Tibial nerve (tissue), 4 donors: ENCODE results near the gene VASH1. TPM values are rescaled to one million over a fixed set of nuclear protein-coding genes. Genes with fewer than 3 reads are reported as not detected.

ENCODE experiments used
- DNase-seq, 2 donors: peaks; one replicate each; pipeline ENCODE4 v3.0.0-alpha.2; 2019; ENCODE audit warnings: low spot score in 2 of 2
- H3K27ac ChIP-seq, 4 donors: fragments of 200-600 bp; sonication (generic) in 3 of 4; one replicate each; pipeline ENCODE4 v1.5.1; 2017 to 2019; ENCODE audit warnings: mild to moderate bottlenecking in 1 of 4
- H3K27me3 ChIP-seq, 2 donors: fragments of 200-600 bp; sonication (generic) in 1 of 2; one replicate each; pipeline versions ENCODE4 v1.5.1 to v1.6.0; 2017 to 2019
- H3K36me3 ChIP-seq, 3 donors: fragments of 200-600 bp; sonication (generic); one replicate each; pipeline ENCODE4 v1.5.1; 2018 to 2019
- H3K4me1 ChIP-seq, 4 donors: fragments of 200-600 bp; sonication (generic) in 3 of 4; one replicate each; pipeline ENCODE4 v1.5.1; 2017 to 2019
- H3K4me3 ChIP-seq, 4 donors: fragments of 200-600 bp; sonication (generic) in 3 of 4; one replicate each; pipeline ENCODE4 v1.5.1; 2017 to 2019; ENCODE audit warnings: mild to moderate bottlenecking in 1 of 4, moderate library complexity in 1 of 4
- H3K9me3 ChIP-seq, 4 donors: fragments of 200-600 bp; sonication (generic) in 3 of 4; one replicate each; pipeline ENCODE4 v1.5.1; 2017 to 2019
- EP300 ChIP-seq, 2 donors: sonication (generic); formaldehyde crosslinking; IDR thresholded peaks; one replicate each; pipeline ENCODE4 v1.6.1; 2017; ENCODE audit warnings: antibody characterized with exemption in 2 of 2, mild to moderate bottlenecking in 1 of 2
- POLR2A ChIP-seq, 2 donors: fragments of 450-650 bp; IDR thresholded peaks; one replicate each; pipeline ENCODE4 v1.6.1; 2017; ENCODE audit warnings: antibody characterized with exemption in 2 of 2, mild to moderate bottlenecking in 2 of 2, moderate library complexity in 2 of 2
- WGBS, 2 donors: methylation state at CpG; one replicate each; pipeline ENCODE4 v1.1.5; 2018; 5-methylcytosine and 5-hydroxymethylcytosine counted together
- total RNA-seq, 4 donors: library from RNA; depleted of rRNA; stranded (reverse); fragments of >200 nt; gene quantifications; one replicate each; pipeline ENCODE4 v1.1.0, GENCODE V29; 2016
- TF ChIP-seq, protein P1 (sequence below), 5 experiments: fragments of 200-600 bp in 3 of 5; fragments of 450-650 bp in 2 of 5; sonication (generic) in 3 of 5; IDR thresholded peaks; one replicate each; pipeline ENCODE4 v1.5.1; 2016 to 2019; ENCODE audit warnings: antibody characterized with exemption in 5 of 5, mild to moderate bottlenecking in 3 of 5, moderate library complexity in 2 of 5

The VASH1 gene
- total RNA-seq, 4 donors from 2014 or later, result 13.8 to 24.7 (median 18.6) TPM

DNA sequence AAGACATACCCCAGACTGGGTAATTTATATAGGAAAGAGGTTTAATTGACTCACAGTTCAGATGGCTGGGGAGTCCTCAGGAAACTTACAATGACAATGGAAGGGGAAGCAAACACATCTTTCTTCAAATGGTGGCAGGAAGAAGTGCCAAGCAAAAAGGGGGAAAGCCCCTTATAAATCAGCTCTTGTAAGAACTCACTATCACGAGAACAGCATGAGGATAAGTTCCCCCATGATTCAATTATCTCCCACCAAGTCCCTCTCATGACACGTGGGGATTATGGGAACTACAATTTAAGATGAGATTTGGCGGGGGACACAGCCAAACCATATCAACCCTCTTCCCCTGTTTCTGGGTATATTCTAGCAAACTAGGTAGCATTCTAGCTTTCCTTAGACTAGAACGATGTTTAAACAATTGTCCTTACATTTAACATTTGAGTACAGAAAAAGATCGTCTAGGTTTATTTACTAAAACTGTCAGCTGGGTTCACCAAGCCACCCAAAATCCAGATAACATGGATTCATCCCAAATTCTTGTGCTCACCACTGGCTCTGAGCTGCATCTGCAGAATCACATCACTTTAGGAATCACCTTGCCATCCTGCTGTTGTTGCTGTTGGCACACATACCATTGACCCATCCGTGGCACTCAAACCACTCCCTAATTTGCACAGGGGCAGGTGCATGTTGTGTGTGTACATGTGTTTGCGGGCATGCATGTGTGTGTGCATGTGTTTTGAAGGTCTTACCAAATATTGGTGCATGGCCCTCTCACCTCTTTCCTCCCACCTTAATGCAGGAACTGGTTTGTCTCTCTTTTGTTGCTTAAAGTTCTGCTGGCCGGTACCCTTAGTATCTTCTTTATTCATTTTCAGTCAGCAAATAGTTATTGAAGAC lies 36.4 kb upstream of the VASH1 start:
- Histone ChIP-seq H3K9me3 (no peaks in the 10 kb centered on the region), H3K4me3 (no peak overlapping the region), H3K27ac (no peak overlapping the region), H3K27me3 (no peaks in the 10 kb centered on the region), H3K4me1 (peaks cover 0 to 8% (median 0%) of the 10 kb centered on the region in 4 donors), H3K36me3 (no peaks in the 10 kb centered on the region)
- TF ChIP-seq EP300 (IDR thresholded peaks at IDR 0.05), result no peak
- TF ChIP-seq POLR2A (IDR thresholded peaks at IDR 0.05), result no peak
- TF ChIP-seq, protein P1, sequence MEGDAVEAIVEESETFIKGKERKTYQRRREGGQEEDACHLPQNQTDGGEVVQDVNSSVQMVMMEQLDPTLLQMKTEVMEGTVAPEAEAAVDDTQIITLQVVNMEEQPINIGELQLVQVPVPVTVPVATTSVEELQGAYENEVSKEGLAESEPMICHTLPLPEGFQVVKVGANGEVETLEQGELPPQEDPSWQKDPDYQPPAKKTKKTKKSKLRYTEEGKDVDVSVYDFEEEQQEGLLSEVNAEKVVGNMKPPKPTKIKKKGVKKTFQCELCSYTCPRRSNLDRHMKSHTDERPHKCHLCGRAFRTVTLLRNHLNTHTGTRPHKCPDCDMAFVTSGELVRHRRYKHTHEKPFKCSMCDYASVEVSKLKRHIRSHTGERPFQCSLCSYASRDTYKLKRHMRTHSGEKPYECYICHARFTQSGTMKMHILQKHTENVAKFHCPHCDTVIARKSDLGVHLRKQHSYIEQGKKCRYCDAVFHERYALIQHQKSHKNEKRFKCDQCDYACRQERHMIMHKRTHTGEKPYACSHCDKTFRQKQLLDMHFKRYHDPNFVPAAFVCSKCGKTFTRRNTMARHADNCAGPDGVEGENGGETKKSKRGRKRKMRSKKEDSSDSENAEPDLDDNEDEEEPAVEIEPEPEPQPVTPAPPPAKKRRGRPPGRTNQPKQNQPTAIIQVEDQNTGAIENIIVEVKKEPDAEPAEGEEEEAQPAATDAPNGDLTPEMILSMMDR (IDR thresholded peaks at IDR 0.05), result no peak
- WGBS, 2 donors, result 72 to 74% methylated on average over 8 of the region's 8 CpGs
- DNase-seq, result no peak

DNA sequence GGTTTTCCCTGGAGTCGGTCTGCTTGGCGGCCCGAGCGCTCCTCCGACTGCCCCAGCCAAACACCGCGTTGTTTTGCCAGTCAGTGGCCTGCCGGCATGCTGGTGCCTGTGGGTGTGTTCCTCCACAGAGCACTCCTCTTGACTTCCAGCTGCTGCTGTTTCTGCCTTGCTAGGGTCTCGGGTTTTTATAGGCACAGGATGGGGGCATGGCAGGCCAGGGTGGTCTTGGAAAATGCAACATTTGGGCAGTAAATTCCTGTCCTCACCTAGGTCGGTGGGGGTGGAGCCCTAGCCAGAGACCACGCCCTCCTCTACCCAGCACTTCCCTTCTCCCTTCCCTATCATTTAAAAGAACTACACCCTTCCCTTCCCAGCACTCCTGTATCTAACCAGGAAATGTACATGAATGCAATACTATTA lies 34.7 kb upstream of the VASH1 start:
- Histone ChIP-seq H3K27me3 (no peaks in the 10 kb centered on the region), H3K4me3 (no peak overlapping the region), H3K27ac (no peak overlapping the region), H3K4me1 (no peaks in the 10 kb centered on the region), H3K9me3 (no peaks in the 10 kb centered on the region), H3K36me3 (no peaks in the 10 kb centered on the region)
- TF ChIP-seq POLR2A (IDR thresholded peaks at IDR 0.05) (no peak), EP300 (IDR thresholded peaks at IDR 0.05) (no peak)
- TF ChIP-seq, protein P1 (IDR thresholded peaks at IDR 0.05), result no peak
- 51 to 64% methylated on average over 11 of the region's 11 CpGs for WGBS, 2 donors
- DNase-seq, result no peak

DNA sequence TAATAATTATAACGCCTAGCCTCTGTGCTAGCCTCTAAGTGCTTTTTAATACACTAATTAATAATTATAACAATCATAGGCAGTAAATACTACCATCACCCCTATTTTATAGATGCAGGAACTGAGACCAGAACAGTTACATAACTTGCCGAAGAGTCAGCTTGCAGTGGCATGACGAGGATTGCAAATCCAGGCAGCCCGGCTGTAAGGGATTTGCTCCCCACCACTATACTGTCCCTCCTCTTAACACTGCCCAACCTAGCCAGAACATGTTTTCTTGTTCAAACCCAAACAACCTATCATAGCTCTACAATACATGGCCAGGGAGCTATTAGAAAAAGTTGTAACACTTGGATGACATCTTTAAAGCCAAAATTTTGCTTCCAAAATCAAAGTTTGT lies 33.9 kb upstream of the VASH1 start:
- H3K36me3 ChIP-seq, result no peaks in the 10 kb centered on the region
- no peak overlapping the region for H3K27ac ChIP-seq
- TF ChIP-seq, protein P1 (IDR thresholded peaks at IDR 0.05), result no peak
- TF ChIP-seq POLR2A (IDR thresholded peaks at IDR 0.05) (no peak), EP300 (IDR thresholded peaks at IDR 0.05) (no peak)
- no peaks in the 10 kb centered on the region for H3K27me3 ChIP-seq
- no peaks in the 10 kb centered on the region for H3K4me1 ChIP-seq
- DNase-seq, result no peak
- no peaks in the 10 kb centered on the region for H3K9me3 ChIP-seq
- no peak overlapping the region for H3K4me3 ChIP-seq
- WGBS, 2 donors, result 52 to 75% methylated on average over 4 of the region's 4 CpGs

DNA sequence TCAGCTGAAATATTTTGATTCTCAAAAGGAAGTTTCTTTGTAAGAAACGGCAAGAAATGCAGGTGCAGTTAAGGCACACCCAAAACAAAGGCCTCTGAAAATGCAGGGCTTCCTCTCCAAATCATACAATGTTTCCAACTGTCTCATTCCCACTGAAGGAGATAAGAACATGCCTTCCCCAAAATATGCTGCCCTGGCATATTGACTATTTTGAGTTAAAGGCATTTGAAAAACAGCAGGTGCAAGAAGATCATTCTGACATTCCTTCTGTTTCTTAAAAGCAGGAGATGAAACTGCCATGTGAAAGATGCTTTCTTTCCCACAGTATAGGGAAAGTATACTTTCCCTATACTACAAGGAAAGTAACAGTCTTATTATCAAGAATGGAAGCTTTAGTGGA lies 33.4 kb upstream of the VASH1 start:
- Histone ChIP-seq H3K9me3 (no peaks in the 10 kb centered on the region), H3K27ac (no peak overlapping the region), H3K36me3 (no peaks in the 10 kb centered on the region), H3K4me1 (no peaks in the 10 kb centered on the region), H3K27me3 (no peaks in the 10 kb centered on the region), H3K4me3 (no peak overlapping the region)
- WGBS, 2 donors, result 24 to 34% methylated on average over 1 of the region's 1 CpG
- DNase-seq, result no peak
- TF ChIP-seq EP300 (IDR thresholded peaks at IDR 0.05), result no peak
- TF ChIP-seq, protein P1 (IDR thresholded peaks at IDR 0.05), result no peak

DNA sequence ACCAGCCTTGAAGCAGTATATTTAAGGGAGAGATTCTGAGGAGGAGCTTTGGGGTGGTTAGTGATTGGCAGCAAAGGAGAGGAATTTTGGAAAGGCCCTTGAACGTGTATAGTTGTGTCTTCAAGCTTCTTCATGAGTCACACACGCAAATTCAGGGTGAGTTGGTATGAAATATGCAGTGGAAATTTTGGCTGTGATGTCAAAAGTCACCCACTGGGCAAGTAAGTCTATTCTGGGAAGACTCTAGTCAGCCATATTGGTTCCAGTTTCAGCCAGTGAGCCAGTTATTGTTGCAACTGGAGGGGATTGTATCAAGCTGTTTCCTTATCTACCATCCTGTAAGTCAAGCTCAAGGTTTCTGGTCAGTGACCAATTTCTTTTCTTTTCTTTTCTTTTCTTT lies 32.0 kb upstream of the VASH1 start:
- TF ChIP-seq EP300 (IDR thresholded peaks at IDR 0.05) (no peak), POLR2A (IDR thresholded peaks at IDR 0.05) (no peak)
- TF ChIP-seq, protein P1 (IDR thresholded peaks at IDR 0.05), result no peak
- no peak overlapping the region for H3K4me3 ChIP-seq
- no peak for DNase-seq
- no peaks in the 10 kb centered on the region for H3K36me3 ChIP-seq
- no peaks in the 10 kb centered on the region for H3K4me1 ChIP-seq
- 77 to 89% methylated on average over 2 of the region's 2 CpGs for WGBS, 2 donors
- H3K27ac ChIP-seq, result no peak overlapping the region
- no peaks in the 10 kb centered on the region for H3K27me3 ChIP-seq
- no peaks in the 10 kb centered on the region for H3K9me3 ChIP-seq
